ENCODE data around the gene ABCB8.

ABCB8 gene

DNA sequence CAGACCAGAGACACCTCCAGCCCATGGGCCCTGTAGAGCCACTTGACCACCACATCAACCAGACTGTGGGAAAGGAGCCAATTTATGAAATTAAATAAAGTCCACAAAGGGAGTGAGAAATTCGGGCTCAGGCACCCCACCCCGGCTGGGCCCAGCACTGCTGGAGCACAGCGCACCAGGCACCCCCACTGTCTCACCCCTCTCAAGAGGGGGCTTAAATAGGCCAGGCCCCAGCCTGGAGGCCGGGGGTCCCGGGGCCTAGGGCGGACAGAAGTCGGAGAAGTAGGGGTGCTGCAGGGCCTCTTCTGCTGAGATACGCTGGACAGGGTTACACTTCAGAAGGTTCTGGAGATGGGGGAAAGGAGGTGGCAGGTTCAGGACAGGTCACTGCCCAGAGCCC is 25.5 kb downstream of the ABCB8 start:
- in situ Hi-C loops (cut with MboI; ENCODE audit: low pct_unique_long_range_greater_than_20kb, low sequenced_read_pairs, unreplicated experiment) = no loop called here
- TF ChIP-seq, protein P1, sequence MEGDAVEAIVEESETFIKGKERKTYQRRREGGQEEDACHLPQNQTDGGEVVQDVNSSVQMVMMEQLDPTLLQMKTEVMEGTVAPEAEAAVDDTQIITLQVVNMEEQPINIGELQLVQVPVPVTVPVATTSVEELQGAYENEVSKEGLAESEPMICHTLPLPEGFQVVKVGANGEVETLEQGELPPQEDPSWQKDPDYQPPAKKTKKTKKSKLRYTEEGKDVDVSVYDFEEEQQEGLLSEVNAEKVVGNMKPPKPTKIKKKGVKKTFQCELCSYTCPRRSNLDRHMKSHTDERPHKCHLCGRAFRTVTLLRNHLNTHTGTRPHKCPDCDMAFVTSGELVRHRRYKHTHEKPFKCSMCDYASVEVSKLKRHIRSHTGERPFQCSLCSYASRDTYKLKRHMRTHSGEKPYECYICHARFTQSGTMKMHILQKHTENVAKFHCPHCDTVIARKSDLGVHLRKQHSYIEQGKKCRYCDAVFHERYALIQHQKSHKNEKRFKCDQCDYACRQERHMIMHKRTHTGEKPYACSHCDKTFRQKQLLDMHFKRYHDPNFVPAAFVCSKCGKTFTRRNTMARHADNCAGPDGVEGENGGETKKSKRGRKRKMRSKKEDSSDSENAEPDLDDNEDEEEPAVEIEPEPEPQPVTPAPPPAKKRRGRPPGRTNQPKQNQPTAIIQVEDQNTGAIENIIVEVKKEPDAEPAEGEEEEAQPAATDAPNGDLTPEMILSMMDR (IDR thresholded peaks at IDR 0.05; ENCODE audit: extremely low read depth, insufficient read depth, missing control alignments) = no peak
- DNase-seq (ENCODE audit: low spot score) = no peak

DNA sequence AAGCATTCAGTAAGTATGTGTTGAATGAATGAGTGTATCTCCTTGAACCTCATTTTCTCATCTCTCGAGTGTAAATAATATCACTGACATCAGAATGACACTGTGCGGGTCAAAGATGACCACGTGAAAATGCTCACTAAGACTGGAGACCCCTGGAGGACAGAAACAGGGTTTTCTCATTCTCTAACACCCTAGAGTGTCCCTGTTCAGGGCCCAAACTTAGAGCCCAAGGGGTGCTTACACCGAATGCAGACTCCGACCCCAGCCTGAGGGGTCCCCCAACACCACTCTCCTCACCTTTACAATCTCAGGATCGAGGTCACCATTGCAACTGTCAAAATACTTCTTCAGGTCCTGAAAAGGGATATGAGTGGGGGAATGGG is 28.0 kb downstream of the ABCB8 start:
- no peak for DNase-seq (ENCODE audit: low spot score)
- in situ Hi-C loops (cut with MboI; ENCODE audit: low pct_unique_long_range_greater_than_20kb, low sequenced_read_pairs, unreplicated experiment) = no loop called here
- TF ChIP-seq, protein P1 (IDR thresholded peaks at IDR 0.05; ENCODE audit: extremely low read depth, insufficient read depth, missing control alignments) = no peak

DNA sequence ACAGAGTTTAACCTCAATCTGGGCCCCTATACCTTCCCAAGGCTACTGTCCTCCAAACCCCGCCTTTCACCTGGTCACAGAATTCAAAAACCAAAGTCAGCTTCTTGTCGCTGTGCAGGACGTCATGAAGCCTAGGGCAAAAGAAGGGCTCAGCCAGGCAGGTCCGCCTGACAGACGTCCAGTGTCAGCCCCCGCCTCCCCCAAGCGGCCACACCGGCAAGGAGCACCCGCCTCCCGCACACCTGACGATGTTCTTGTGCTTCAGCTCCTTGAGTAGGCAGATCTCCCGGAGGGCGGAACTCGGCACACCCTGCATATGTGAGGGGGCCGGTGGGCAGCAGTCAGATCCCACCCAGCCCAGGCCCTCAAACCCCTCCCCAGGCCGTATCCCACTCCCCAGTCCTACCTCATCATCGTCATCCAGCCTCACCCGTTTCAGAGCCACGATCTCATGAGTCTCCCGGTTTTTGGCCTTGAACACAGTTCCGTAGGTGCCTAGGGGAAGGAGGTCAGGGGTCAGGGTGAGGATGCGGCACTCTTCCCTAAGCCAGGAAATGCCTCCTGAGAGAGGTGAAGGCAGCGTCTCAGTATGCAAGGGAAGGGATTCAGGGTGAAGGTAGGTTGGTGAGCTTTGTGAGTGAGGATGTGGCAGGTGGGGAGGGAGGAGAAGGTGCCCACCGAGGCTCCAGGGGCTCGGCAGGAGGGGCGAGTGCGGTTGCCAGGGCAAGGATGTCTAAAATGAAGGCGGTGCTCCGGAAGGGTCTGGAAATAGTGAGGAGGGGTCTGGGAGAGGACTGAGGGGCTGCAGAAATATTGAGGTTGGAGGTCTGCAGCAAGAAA is 28.6 kb downstream of the ABCB8 start:
- DNase-seq (ENCODE audit: low spot score) = no peak
- TF ChIP-seq, protein P1 (IDR thresholded peaks at IDR 0.05; ENCODE audit: extremely low read depth, insufficient read depth, missing control alignments) = no peak
- in situ Hi-C loops (cut with MboI; ENCODE audit: low pct_unique_long_range_greater_than_20kb, low sequenced_read_pairs, unreplicated experiment) = no loop called here

DNA sequence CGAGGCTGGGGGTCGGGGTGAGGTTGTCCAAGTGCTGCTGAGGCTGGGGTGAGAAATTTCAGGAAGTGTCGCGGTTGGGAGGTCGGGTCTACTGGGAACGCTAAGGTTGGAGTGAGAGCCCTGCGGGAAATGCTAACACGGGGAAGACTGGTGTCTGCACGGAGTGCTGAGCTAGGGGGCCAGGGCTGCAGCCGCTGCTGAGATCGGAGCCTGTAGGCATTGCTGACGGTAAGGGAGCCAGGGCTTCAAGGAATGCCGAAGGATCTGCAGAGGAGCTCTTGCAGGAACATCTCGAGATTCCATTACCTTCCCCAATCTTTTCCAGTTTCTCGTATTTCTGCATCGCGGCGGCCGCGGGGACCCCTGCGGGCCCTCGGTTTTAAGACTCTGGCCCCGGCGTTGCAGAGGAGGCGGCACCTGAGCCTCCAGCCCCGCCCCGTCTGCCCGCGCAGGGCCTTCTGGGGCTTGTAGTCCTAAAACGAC is 29.3 kb downstream of the ABCB8 start, which contains the start of gene CDK5:
Gene CDK5, minus strand, starts transcription at position 392 of the 483 bp plus-strand sequence. Its CDS starts 49 bp downstream, at position 343.
- TF ChIP-seq, protein P1 (IDR thresholded peaks at IDR 0.05; ENCODE audit: extremely low read depth, insufficient read depth, missing control alignments) = no peak
- in situ Hi-C loops (cut with MboI; ENCODE audit: low pct_unique_long_range_greater_than_20kb, low sequenced_read_pairs, unreplicated experiment) = no loop called here

DNA sequence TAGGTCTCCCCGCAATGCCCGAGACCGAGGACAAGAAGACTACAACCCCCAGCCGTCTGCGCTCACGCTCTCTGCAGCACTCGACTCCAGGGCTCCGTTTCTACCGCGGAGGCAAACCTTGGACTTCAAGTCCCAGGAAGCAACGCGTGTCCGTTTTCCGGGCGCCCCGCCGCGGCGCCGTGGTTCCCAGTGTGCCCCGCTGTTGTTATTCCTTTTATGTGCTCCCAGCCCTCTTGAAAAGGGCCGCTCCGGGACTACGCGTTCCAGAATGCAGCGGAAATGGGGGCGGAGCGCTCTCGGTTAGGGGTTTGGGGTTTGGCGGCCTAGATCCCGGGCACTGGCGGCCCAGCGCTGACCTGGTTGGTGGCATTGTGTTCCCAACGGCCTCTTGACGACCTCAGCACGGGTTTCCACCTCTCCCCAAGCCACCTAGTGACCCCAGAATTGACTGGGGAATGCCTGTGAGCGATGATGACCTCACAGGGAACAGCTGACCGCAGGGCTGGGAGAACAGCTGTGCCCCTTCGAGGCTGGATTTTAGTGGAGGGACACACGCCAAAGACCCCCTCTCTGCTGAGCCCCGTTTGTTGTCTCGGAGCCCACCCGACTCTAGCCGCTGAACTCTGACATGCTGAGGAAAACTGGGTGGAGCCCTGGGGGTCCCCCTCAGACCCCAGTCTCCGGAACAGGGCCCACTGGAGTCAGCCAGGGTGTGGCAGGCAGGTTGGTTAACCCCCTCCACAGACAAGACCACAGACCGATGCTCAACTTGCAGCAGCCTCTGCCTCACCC is 29.9 kb downstream of the ABCB8 start:
- peak; percentile 100 for DNase-seq (ENCODE audit: low spot score)
- in situ Hi-C loops (cut with MboI; ENCODE audit: low pct_unique_long_range_greater_than_20kb, low sequenced_read_pairs, unreplicated experiment) = no loop called here

More for the DNA sequence above, 29.3 kb downstream of the ABCB8 start, which contains the start of gene CDK5:
- DNase-seq (ENCODE audit: low spot score) = no peak

More for the DNA sequence above, 29.9 kb downstream of the ABCB8 start:
- TF ChIP-seq, protein P1 (IDR thresholded peaks at IDR 0.05; ENCODE audit: extremely low read depth, insufficient read depth, missing control alignments) = no peak

Data from GM13977 (cell line).